Thyroid gland (tissue), 4 donors: ENCODE results near the gene UBE2B.
"Not testable (repeated sequence)": the region's sequence is repeated elsewhere in the genome, so short reads cannot be mapped to it uniquely, and the experiment has no call there.

ENCODE experiments used
- POLR2A ChIP-seq, 2 donors: fragments of 450-650 bp; IDR thresholded peaks; one replicate each; pipeline ENCODE4 v1.6.1; 2017; ENCODE audit warnings: antibody characterized with exemption in 2 of 2, mild to moderate bottlenecking in 2 of 2, moderate library complexity in 1 of 2
- TF ChIP-seq, protein P1 (sequence below), 6 experiments: fragments of 200-600 bp in 3 of 6; fragments of 450-650 bp in 3 of 6; sonication (generic) in 3 of 6; IDR thresholded peaks; one replicate each; pipeline ENCODE4 v1.5.1; 2016 to 2019; ENCODE audit warnings: antibody characterized with exemption in 6 of 6, mild to moderate bottlenecking in 2 of 6, inconsistent platforms in 1 of 6, moderate library complexity in 1 of 6

GRCh38 chr5:134345476-134345875 is 25.9 kb upstream of the UBE2B start:
- not testable (repeated sequence) for TF ChIP-seq POLR2A (IDR thresholded peaks at IDR 0.05)
- TF ChIP-seq, protein P1, sequence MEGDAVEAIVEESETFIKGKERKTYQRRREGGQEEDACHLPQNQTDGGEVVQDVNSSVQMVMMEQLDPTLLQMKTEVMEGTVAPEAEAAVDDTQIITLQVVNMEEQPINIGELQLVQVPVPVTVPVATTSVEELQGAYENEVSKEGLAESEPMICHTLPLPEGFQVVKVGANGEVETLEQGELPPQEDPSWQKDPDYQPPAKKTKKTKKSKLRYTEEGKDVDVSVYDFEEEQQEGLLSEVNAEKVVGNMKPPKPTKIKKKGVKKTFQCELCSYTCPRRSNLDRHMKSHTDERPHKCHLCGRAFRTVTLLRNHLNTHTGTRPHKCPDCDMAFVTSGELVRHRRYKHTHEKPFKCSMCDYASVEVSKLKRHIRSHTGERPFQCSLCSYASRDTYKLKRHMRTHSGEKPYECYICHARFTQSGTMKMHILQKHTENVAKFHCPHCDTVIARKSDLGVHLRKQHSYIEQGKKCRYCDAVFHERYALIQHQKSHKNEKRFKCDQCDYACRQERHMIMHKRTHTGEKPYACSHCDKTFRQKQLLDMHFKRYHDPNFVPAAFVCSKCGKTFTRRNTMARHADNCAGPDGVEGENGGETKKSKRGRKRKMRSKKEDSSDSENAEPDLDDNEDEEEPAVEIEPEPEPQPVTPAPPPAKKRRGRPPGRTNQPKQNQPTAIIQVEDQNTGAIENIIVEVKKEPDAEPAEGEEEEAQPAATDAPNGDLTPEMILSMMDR (IDR thresholded peaks at IDR 0.05) = not testable (repeated sequence)
